Nephron (organoid): Measurements from ENCODE around the gene FZD2.
"Not testable (repeated sequence)": the region's sequence is repeated elsewhere in the genome, so short reads cannot be mapped to it uniquely, and the experiment has no call there.

ENCODE experiments used
- H3K27ac Mint-ChIP-seq, 3 experiments: 2 replicates each; pipeline ENCODE4 v1.8.0; 2020; ENCODE audit warnings: mixed read lengths in 3 of 3, mild to moderate bottlenecking in 2 of 3, moderate library complexity in 1 of 3
- H3K27me3 Mint-ChIP-seq: 2 replicates; pipeline ENCODE4 v1.8.0; 2021; ENCODE audit warnings: low read depth, mild to moderate bottlenecking, moderate library complexity, mixed read lengths
- H3K36me3 Mint-ChIP-seq: 2 replicates; pipeline ENCODE4 v1.8.0; 2020; ENCODE audit warnings: low read depth, mixed read lengths
- H3K4me1 Mint-ChIP-seq: 2 replicates; pipeline ENCODE4 v1.8.0; 2020; ENCODE audit warnings: mixed read lengths
- H3K4me3 Mint-ChIP-seq, 3 experiments: 2 replicates each; pipeline ENCODE4 v1.8.0; 2020; ENCODE audit warnings: mild to moderate bottlenecking in 3 of 3, mixed read lengths in 3 of 3, moderate library complexity in 2 of 3
- H3K9me3 Mint-ChIP-seq: 2 replicates; pipeline ENCODE4 v1.8.0; 2020; ENCODE audit warnings: mixed read lengths
- CTCF ChIP-seq, 3 experiments: fragments of 200-600 bp; sonication (generic); IDR thresholded peaks; one replicate each; pipeline ENCODE4 v1.5.0; 2021; ENCODE audit warnings: antibody characterized with exemption in 3 of 3; ENCODE audit not compliant: unreplicated experiment in 3 of 3

The FZD2 gene

GRCh38 chr17:44527954-44528353 is 29.3 kb upstream of the FZD2 start:
- no peaks in the 10 kb centered on the region for H3K36me3 Mint-ChIP-seq
- peaks cover 13% of the 10 kb centered on the region for H3K9me3 Mint-ChIP-seq
- H3K4me1 Mint-ChIP-seq, result no peaks in the 10 kb centered on the region
- no peak overlapping the region for H3K4me3 Mint-ChIP-seq
- no peak overlapping the region for H3K27ac Mint-ChIP-seq
- peaks cover 4% of the 10 kb centered on the region for H3K27me3 Mint-ChIP-seq
- no peak for TF ChIP-seq CTCF (IDR thresholded peaks at IDR 0.05; ENCODE audit: unreplicated experiment in 3 of 3)

- Mint-ChIP-seq H3K9me3 (peaks cover 10% of the 10 kb centered on the region), H3K4me3 (no peak overlapping the region), H3K27me3 (peaks cover 4% of the 10 kb centered on the region), H3K27ac (no peak overlapping the region), H3K36me3 (no peaks in the 10 kb centered on the region), H3K4me1 (peaks cover 10% of the 10 kb centered on the region)
- TF ChIP-seq CTCF (IDR thresholded peaks at IDR 0.05; ENCODE audit: unreplicated experiment in 3 of 3), result no peak
These were observed 27.4 kb upstream of the FZD2 start for GRCh38 chr17:44529864-44530263.

GRCh38 chr17:44530896-44531418 is 26.3 kb upstream of the FZD2 start:
- H3K36me3 Mint-ChIP-seq, result no peaks in the 10 kb centered on the region
- H3K9me3 Mint-ChIP-seq, result peaks cover 6% of the 10 kb centered on the region
- no peak for TF ChIP-seq CTCF (IDR thresholded peaks at IDR 0.05; ENCODE audit: unreplicated experiment in 3 of 3)
- H3K4me3 Mint-ChIP-seq, result no peak overlapping the region
- no peak overlapping the region for H3K27ac Mint-ChIP-seq
- H3K4me1 Mint-ChIP-seq, result peaks cover 18% of the 10 kb centered on the region
- H3K27me3 Mint-ChIP-seq, result peaks cover 4% of the 10 kb centered on the region

GRCh38 chr17:44533533-44534246 is 23.6 kb upstream of the FZD2 start:
- Mint-ChIP-seq H3K4me3 (peak overlapping the region; percentile 12 to 46 (median 44)), H3K9me3 (no peaks in the 10 kb centered on the region), H3K36me3 (no peaks in the 10 kb centered on the region), H3K27me3 (peaks cover 4% of the 10 kb centered on the region), H3K27ac (peak overlapping the region; percentile 97 to 99 (median 98)), H3K4me1 (peaks cover 35% of the 10 kb centered on the region)
- peak; percentile 96 to 98 (median 98) for TF ChIP-seq CTCF (IDR thresholded peaks at IDR 0.05; ENCODE audit: unreplicated experiment in 3 of 3)

- H3K27ac Mint-ChIP-seq, result peak overlapping the region; percentile 98 to 99 (median 99)
These were observed 21.0 kb upstream of the FZD2 start for GRCh38 chr17:44536090-44536953.

GRCh38 chr17:44537922-44538321 is 19.4 kb upstream of the FZD2 start:
- H3K4me3 Mint-ChIP-seq, result peak overlapping the region in 1 of 3 experiments; percentile 19
- peaks cover 54% of the 10 kb centered on the region for H3K4me1 Mint-ChIP-seq
- H3K27ac Mint-ChIP-seq, result peak overlapping the region; percentile 75 to 99 (median 92)
- H3K36me3 Mint-ChIP-seq, H3K27me3 Mint-ChIP-seq, H3K9me3 Mint-ChIP-seq: not testable (repeated sequence)

More at GRCh38 chr17:44536090-44536953, 21.0 kb upstream of the FZD2 start:
- TF ChIP-seq CTCF (IDR thresholded peaks at IDR 0.05; ENCODE audit: unreplicated experiment in 3 of 3), result no peak
- no peaks in the 10 kb centered on the region for H3K36me3 Mint-ChIP-seq
- H3K4me1 Mint-ChIP-seq, result peaks cover 38% of the 10 kb centered on the region
- peaks cover 4% of the 10 kb centered on the region for H3K27me3 Mint-ChIP-seq
- H3K9me3 Mint-ChIP-seq, result no peaks in the 10 kb centered on the region
- peak overlapping the region; percentile 16 to 53 (median 48) for H3K4me3 Mint-ChIP-seq
